Smooth muscle cell (in vitro differentiated cells): ENCODE data around the gene SGSM1. TPM values are rescaled to one million over a fixed set of nuclear protein-coding genes. Genes with fewer than 3 reads are reported as not detected.
"Not testable (repeated sequence)": the region's sequence is repeated elsewhere in the genome, so short reads cannot be mapped to it uniquely, and the experiment has no call there.

Experiments
- DNase-seq: peaks from one replicate; lab custom pipeline; 2025; ENCODE audit not compliant: unreplicated experiment; lab: John Stamatoyannopoulos, UW
- H2AFZ ChIP-seq: fragments of 200-600 bp; sonication (generic); 2 replicates; pipeline ENCODE4 v1.6.0; 2016; ENCODE audit warnings: antibody characterized with exemption, low read depth, mild to moderate bottlenecking
- H3F3A ChIP-seq: fragments of 200-600 bp; sonication (generic); 2 replicates; pipeline ENCODE4 v1.6.0; 2017; ENCODE audit warnings: antibody characterized with exemption, low read depth
- H3K27ac ChIP-seq: fragments of 200-600 bp; sonication (generic); 2 replicates; pipeline ENCODE4 v1.5.1; 2016; ENCODE audit warnings: low read depth, mild to moderate bottlenecking
- H3K27me3 ChIP-seq: fragments of 200-600 bp; sonication (generic); 2 replicates; pipeline ENCODE4 v1.6.1; 2016; ENCODE audit warnings: low read depth, mild to moderate bottlenecking
- H3K36me3 ChIP-seq: fragments of 200-600 bp; sonication (generic); 2 replicates; pipeline ENCODE4 v1.5.1; 2016; ENCODE audit warnings: low read depth
- H3K4me1 ChIP-seq: fragments of 200-600 bp; sonication (generic); 2 replicates; pipeline ENCODE4 v1.5.1; 2016; ENCODE audit warnings: low read depth
- H3K4me2 ChIP-seq: fragments of 200-600 bp; sonication (generic); 2 replicates; pipeline ENCODE4 v1.6.0; 2016; ENCODE audit warnings: mild to moderate bottlenecking
- H3K4me3 ChIP-seq: fragments of 200-600 bp; sonication (generic); 2 replicates; pipeline ENCODE4 v1.5.1; 2016; ENCODE audit warnings: mild to moderate bottlenecking
- H3K79me2 ChIP-seq: fragments of 200-600 bp; sonication (generic); 2 replicates; pipeline ENCODE4 v1.6.0; 2016; ENCODE audit warnings: low read depth, mild to moderate bottlenecking
- H3K9ac ChIP-seq: fragments of 200-600 bp; sonication (generic); 2 replicates; pipeline ENCODE4 v1.6.0; 2016; ENCODE audit warnings: low read depth
- H3K9me3 ChIP-seq: fragments of 200-600 bp; sonication (generic); replicated peaks from 2 replicates; pipeline ENCODE4 v1.5.1; 2016; ENCODE audit warnings: low read depth
- H4K20me1 ChIP-seq: fragments of 200-600 bp; sonication (generic); 2 replicates; pipeline ENCODE4 v1.6.0; 2016; ENCODE audit warnings: low read depth
- WGBS: methylation state at CpG from one replicate; pipeline ENCODE4 v1.1.7; 2016; ENCODE audit warnings: low lambda C conversion rate; 5-methylcytosine and 5-hydroxymethylcytosine counted together
- polyA plus RNA-seq: library from polyadenylated mRNA; unstranded; fragments of >200 nt; fragmentation: Nextera tagmentation; extraction: Ambion mirVana; gene quantifications from 2 replicates; pipeline ENCODE4 v1.2.1, GENCODE V29; 2016
- total RNA-seq: library from RNA; depleted of rRNA; stranded (reverse); fragments of >200 nt; gene quantifications from 2 replicates; pipeline ENCODE4 v1.2.3, GENCODE V29; 2014
- TF ChIP-seq, protein P1 (sequence below): fragments of 200-600 bp; sonication (generic); IDR thresholded peaks from 2 replicates; pipeline ENCODE4 v1.5.1; 2017; ENCODE audit warnings: borderline replicate concordance, mild to moderate bottlenecking, antibody characterized with exemption; ENCODE audit not compliant: insufficient read depth, poor library complexity, severe bottlenecking

SGSM1 gene
- total and polyA plus RNA-seq, 2 experiments from 2014 or later: 0.18 TPM; not detected in 1

DNA sequence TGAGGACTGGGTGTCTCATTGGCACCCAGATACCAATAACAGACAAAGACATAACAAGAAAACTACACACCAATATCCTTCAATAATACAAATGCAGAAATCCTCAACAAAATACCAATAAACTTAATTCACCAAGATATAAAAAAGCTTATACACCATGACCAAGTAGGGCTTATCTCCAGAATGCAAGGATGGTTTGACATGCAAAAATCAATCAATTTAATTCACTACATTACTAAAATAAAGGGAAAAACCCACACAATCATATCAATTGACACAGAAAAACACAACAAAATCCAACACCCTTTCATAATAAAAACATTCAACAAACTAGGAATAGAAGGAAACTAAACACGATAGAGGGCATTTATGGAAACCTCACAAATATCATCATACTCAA lies 99.9 kb downstream of the SGSM1 start:
- Histone ChIP-seq H3K27ac (no peak overlapping the region), H3K4me3 (no peak overlapping the region), H3F3A (no peaks in the 10 kb centered on the region), H3K36me3 (peaks cover 3% of the 10 kb centered on the region), H3K79me2 (no peaks in the 10 kb centered on the region), H3K4me1 (no peaks in the 10 kb centered on the region), H3K9ac (no peak overlapping the region), H3K4me2 (no peak overlapping the region), H3K27me3 (no peaks in the 10 kb centered on the region), H2AFZ (no peak overlapping the region), H4K20me1 (no peaks in the 10 kb centered on the region), H3K9me3 (peaks cover 15% of the 10 kb centered on the region)
- WGBS: 44% methylated on average over 1 of the region's 1 CpG
- TF ChIP-seq, protein P1, sequence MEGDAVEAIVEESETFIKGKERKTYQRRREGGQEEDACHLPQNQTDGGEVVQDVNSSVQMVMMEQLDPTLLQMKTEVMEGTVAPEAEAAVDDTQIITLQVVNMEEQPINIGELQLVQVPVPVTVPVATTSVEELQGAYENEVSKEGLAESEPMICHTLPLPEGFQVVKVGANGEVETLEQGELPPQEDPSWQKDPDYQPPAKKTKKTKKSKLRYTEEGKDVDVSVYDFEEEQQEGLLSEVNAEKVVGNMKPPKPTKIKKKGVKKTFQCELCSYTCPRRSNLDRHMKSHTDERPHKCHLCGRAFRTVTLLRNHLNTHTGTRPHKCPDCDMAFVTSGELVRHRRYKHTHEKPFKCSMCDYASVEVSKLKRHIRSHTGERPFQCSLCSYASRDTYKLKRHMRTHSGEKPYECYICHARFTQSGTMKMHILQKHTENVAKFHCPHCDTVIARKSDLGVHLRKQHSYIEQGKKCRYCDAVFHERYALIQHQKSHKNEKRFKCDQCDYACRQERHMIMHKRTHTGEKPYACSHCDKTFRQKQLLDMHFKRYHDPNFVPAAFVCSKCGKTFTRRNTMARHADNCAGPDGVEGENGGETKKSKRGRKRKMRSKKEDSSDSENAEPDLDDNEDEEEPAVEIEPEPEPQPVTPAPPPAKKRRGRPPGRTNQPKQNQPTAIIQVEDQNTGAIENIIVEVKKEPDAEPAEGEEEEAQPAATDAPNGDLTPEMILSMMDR: no peak
- no peak for DNase-seq

DNA sequence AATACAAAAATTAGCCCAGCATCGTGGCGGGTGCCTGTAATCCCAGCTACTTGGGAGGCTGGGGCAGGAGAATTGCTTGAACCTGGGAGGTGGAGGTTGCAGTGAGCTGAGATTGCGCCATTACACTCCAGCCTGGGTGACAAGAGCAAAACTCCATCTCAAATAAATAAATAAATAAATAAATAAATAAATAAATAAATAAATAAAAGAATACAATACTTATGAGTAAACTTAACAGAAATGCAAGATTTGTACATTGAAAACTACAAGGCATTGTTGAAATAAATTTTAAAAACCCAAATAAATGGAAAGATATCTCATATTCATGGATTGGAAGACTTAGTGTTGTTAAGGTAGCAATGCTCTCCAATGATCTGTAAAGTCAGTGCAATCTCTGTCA lies 101.1 kb downstream of the SGSM1 start:
- H3K79me2 ChIP-seq, H3K36me3 ChIP-seq, H3K27ac ChIP-seq, H3K9ac ChIP-seq, H2AFZ ChIP-seq, H3K4me2 ChIP-seq, H4K20me1 ChIP-seq, H3K27me3 ChIP-seq, H3K4me3 ChIP-seq, H3F3A ChIP-seq, DNase-seq, H3K4me1 ChIP-seq: not testable (repeated sequence)
- H3K9me3 ChIP-seq: peaks cover 15% of the 10 kb centered on the region
- 93% methylated on average over 3 of the region's 3 CpGs for WGBS

DNA sequence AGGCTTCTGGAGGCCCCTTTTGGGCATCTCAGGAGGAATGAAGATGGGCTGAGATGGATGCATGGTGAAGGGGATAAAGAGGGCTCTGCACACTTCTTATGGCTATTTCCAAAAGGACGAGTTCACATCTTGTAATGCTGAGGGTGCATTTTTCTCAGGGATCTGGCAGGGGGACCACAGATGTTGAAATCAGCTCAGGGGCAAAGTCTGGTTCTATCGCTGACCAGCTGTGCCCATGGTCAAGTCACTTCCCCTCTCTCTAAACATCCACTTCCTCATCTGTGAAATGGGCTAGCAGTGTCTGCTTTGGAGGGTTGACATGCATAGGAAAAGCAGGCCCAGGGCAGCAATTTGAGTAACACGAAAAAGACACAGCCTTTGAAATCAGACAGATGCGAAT lies 114.0 kb downstream of the SGSM1 start:
- Histone ChIP-seq H3K27me3 (no peaks in the 10 kb centered on the region), H3K4me1 (no peaks in the 10 kb centered on the region), H3K4me2 (no peak overlapping the region), H3K36me3 (no peaks in the 10 kb centered on the region), H3F3A (no peaks in the 10 kb centered on the region), H3K9ac (no peak overlapping the region), H2AFZ (no peak overlapping the region), H3K27ac (no peak overlapping the region), H4K20me1 (no peaks in the 10 kb centered on the region), H3K4me3 (no peak overlapping the region), H3K79me2 (no peaks in the 10 kb centered on the region), H3K9me3 (no peaks in the 10 kb centered on the region)
- DNase-seq: no peak
- TF ChIP-seq, protein P1: no peak
- 93% methylated on average over 4 of the region's 4 CpGs for WGBS

DNA sequence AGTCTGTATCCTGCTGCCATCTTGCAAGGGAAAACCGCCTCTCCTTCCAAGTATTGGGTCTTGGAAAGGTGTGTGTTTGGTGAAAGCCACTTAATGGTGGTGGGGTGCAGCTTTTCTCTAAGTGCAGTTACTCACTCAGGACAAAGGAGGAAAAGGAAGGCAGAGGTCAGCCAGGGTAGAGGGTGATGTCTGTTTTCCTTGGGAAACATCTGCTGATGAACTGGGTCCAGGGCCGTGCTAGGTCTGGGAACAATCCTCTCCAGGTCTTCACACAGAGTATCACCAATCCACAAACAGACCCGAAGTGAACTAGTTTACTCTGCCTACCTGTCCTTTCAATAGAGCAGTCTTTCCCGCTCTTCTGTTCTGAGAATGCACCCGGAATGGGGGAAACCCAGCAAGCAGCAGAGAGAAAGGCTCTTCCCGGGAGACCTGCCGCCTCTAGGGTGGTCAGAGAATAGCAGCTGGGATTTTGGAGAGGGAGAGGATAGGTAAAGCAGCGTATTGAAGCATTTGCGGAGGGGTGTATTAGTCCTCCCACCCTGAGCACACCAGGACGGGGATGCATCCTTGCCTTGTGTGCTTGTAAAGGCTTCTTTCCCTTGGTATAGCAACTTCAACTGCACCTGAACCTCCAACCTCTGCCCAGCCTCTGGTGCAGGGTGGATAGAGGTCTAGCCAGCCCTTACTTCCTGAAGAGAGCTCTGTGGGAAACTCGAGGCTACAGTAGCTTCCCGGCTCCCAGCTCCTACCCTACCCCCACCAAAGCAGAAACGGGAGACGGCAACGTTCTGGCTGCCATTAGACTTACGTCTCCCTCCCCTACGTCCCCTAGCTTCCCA lies 119.8 kb downstream of the SGSM1 start:
- no peaks in the 10 kb centered on the region for H4K20me1 ChIP-seq
- no peaks in the 10 kb centered on the region for H3F3A ChIP-seq
- 53% methylated on average over 17 of the region's 17 CpGs for WGBS
- no peak overlapping the region for H3K9ac ChIP-seq
- DNase-seq: no peak
- no peaks in the 10 kb centered on the region for H3K27me3 ChIP-seq
- no peak overlapping the region for H2AFZ ChIP-seq
- no peak overlapping the region for H3K27ac ChIP-seq
- TF ChIP-seq, protein P1: no peak
- no peaks in the 10 kb centered on the region for H3K9me3 ChIP-seq
- no peak overlapping the region for H3K4me2 ChIP-seq
- H3K79me2 ChIP-seq: no peaks in the 10 kb centered on the region
- H3K4me1 ChIP-seq: no peaks in the 10 kb centered on the region
- H3K36me3 ChIP-seq: no peaks in the 10 kb centered on the region
- no peak overlapping the region for H3K4me3 ChIP-seq
